Measurements from ENCODE around the gene GZF1. TPM values are rescaled to one million over a fixed set of nuclear protein-coding genes. Genes with fewer than 3 reads are reported as not detected.
A peak's percentile ranks its signal among the peaks of the same experiment; 100 is the strongest.

GZF1 gene
- total and polyA plus RNA-seq, 12 donors = 8.6 to 42.7 (median 27.1) TPM

- Histone ChIP-seq H3K9me3 (no peaks in the 10 kb centered on the region), H3K27ac (peak within 1 kb of the TSS; percentile 78 to 95 (median 94)), H3K27me3 (peaks cover 0 to 5% (median 0%) of the 10 kb centered on the region in 7 donors), H3K4me3 (peak within 1 kb of the TSS; percentile 82 to 98 (median 94)), H3K36me3 (no peaks in the 10 kb centered on the region), H3K4me1 (peaks cover 0 to 40% (median 30%) of the 10 kb centered on the region in 9 donors)
- intact Hi-C loops (cut with DNase I) = loop anchor here in 4 of 10 donors (5.0 kb wide), 1 partner anchor 59 kb away; the partner anchor contains the start of gene GZF1 (in 4 of the 4)
- TF ChIP-seq, protein P1, sequence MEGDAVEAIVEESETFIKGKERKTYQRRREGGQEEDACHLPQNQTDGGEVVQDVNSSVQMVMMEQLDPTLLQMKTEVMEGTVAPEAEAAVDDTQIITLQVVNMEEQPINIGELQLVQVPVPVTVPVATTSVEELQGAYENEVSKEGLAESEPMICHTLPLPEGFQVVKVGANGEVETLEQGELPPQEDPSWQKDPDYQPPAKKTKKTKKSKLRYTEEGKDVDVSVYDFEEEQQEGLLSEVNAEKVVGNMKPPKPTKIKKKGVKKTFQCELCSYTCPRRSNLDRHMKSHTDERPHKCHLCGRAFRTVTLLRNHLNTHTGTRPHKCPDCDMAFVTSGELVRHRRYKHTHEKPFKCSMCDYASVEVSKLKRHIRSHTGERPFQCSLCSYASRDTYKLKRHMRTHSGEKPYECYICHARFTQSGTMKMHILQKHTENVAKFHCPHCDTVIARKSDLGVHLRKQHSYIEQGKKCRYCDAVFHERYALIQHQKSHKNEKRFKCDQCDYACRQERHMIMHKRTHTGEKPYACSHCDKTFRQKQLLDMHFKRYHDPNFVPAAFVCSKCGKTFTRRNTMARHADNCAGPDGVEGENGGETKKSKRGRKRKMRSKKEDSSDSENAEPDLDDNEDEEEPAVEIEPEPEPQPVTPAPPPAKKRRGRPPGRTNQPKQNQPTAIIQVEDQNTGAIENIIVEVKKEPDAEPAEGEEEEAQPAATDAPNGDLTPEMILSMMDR (IDR thresholded peaks at IDR 0.05) = peak; percentile 45 to 73 (median 62)
- ATAC-seq (peak; percentile 98 to 99 (median 99)), DNase-seq (peak; percentile 96 to 97)
- WGBS, 2 donors = 0 to 1% methylated on average over 64 of the region's 64 CpGs
These were observed 59.3 kb downstream of the GZF1 start, which contains the start of gene NAPB for GRCh38 chr20:23420943-23421931. TSS of gene NAPB (minus strand) at chr20:23421488. CDS start at chr20:23421402, 86 bp downstream.

Other genes starting within 250 kb of the GZF1 start
- 10 to 100 TPM in 2 of 10 donors, 1 to 10 TPM in 8; 4.5 to 12.9 (median 6.5) TPM for gene NXT1, start 11.4 kb upstream of the GZF1 start, total RNA-seq
- 10 to 100 TPM in 1 of 2 donors, 1 to 10 TPM in 1; 6.6 to 21.3 TPM for gene NXT1, start 11.4 kb upstream of the GZF1 start, polyA plus RNA-seq
- 1 to 10 TPM; 3.1 to 7.2 (median 6.1) TPM for gene NAPB, start 59.3 kb downstream of the GZF1 start, total RNA-seq
- 1 to 10 TPM; 2.1 to 5.8 TPM for gene NAPB, start 59.3 kb downstream of the GZF1 start, polyA plus RNA-seq
- not detected for gene CSTL1, start 77.5 kb downstream of the GZF1 start, total RNA-seq
- not detected for gene CSTL1, start 77.5 kb downstream of the GZF1 start, polyA plus RNA-seq
- gene CST11, start 90.7 kb downstream of the GZF1 start, total RNA-seq = not detected
- not detected for gene CST11, start 90.7 kb downstream of the GZF1 start, polyA plus RNA-seq
- not detected for gene CST8, start 128.9 kb downstream of the GZF1 start, total RNA-seq
- gene CST8, start 128.9 kb downstream of the GZF1 start, polyA plus RNA-seq = not detected
- not detected for gene CST9L, start 206.3 kb downstream of the GZF1 start, total RNA-seq
- not detected for gene CST9L, start 206.3 kb downstream of the GZF1 start, polyA plus RNA-seq
- not detected for gene CST9, start 243.7 kb downstream of the GZF1 start, total RNA-seq
- not detected for gene CST9, start 243.7 kb downstream of the GZF1 start, polyA plus RNA-seq